Keratinocyte (primary cell): ENCODE measurements around the gene ABR. TPM values are rescaled to one million over a fixed set of nuclear protein-coding genes. Genes with fewer than 3 reads are reported as not detected.

Source experiments
- DNase-seq: peaks from one replicate; pipeline ENCODE4 v3.0.0-alpha.2; 2011; ENCODE audit warnings: low read depth, missing footprints, low spot score
- FAIRE-seq: peaks from 2 replicates; lab custom pipeline; 2011; peaks lifted over from hg19 to GRCh38; lab: Jason Lieb, UNC
- H2AFZ ChIP-seq: 2 replicates; pipeline ENCODE4 v1.6.0; 2012; ENCODE audit warnings: low read length, control low read depth, inconsistent platforms; ENCODE audit not compliant: control insufficient read depth
- H3K27ac ChIP-seq: 2 replicates; pipeline ENCODE4 v1.5.1; 2011; ENCODE audit warnings: low read length; ENCODE audit not compliant: control insufficient read depth, insufficient read depth
- H3K27me3 ChIP-seq: 3 replicates; pipeline ENCODE4 v1.6.0; 2011; ENCODE audit warnings: low read length; ENCODE audit not compliant: control insufficient read depth, insufficient read depth; ENCODE audit errors: extremely low read depth
- H3K36me3 ChIP-seq, 2 experiments: 2 replicates in 1 of 2; 3 replicates in 1 of 2; pipeline ENCODE4 v1.5.1; 2011; ENCODE audit warnings: low read length in 2 of 2, mild to moderate bottlenecking in 1 of 2; ENCODE audit not compliant: control insufficient read depth in 2 of 2, insufficient read depth in 2 of 2; ENCODE audit errors: extremely low read depth in 1 of 2
- H3K4me1 ChIP-seq: 3 replicates; pipeline ENCODE4 v1.5.1; 2011; ENCODE audit warnings: low read length; ENCODE audit not compliant: control insufficient read depth, insufficient read depth; ENCODE audit errors: extremely low read depth
- H3K4me2 ChIP-seq: 3 replicates; pipeline ENCODE4 v1.6.0; 2011; ENCODE audit warnings: low read depth, low read length; ENCODE audit not compliant: control insufficient read depth, insufficient read depth; ENCODE audit errors: extremely low read depth
- H3K4me3 ChIP-seq, 3 experiments: fragments of 200-600 bp in 1 of 3; sonication (generic) in 1 of 3; 2 replicates in 2 of 3; 3 replicates in 1 of 3; pipeline ENCODE4 v1.5.1; 2011 to 2016; ENCODE audit warnings: low read length in 3 of 3, mild to moderate bottlenecking in 3 of 3, control low read depth in 2 of 3, inconsistent platforms in 1 of 3, low read depth in 1 of 3, mixed read lengths in 1 of 3, mixed run types in 1 of 3, moderate library complexity in 1 of 3; ENCODE audit not compliant: control insufficient read depth in 2 of 3, insufficient read depth in 2 of 3; ENCODE audit errors: extremely low read depth in 1 of 3
- H3K79me2 ChIP-seq: 2 replicates; pipeline ENCODE4 v1.6.0; 2012; ENCODE audit warnings: low read length; ENCODE audit not compliant: control insufficient read depth, insufficient read depth
- H3K9ac ChIP-seq: 3 replicates; pipeline ENCODE4 v1.6.0; 2011; ENCODE audit warnings: low read length; ENCODE audit not compliant: control insufficient read depth, insufficient read depth; ENCODE audit errors: extremely low read depth
- H3K9me1 ChIP-seq: 3 replicates; pipeline ENCODE4 v1.6.0; 2011; ENCODE audit warnings: low read length; ENCODE audit not compliant: control insufficient read depth, insufficient read depth; ENCODE audit errors: extremely low read depth
- H3K9me3 ChIP-seq: 2 replicates; pipeline ENCODE4 v1.5.1; 2012; ENCODE audit warnings: low read depth, low read length; ENCODE audit not compliant: control insufficient read depth
- H4K20me1 ChIP-seq: 3 replicates; pipeline ENCODE4 v1.6.0; 2011; ENCODE audit warnings: low read length; ENCODE audit not compliant: control insufficient read depth, insufficient read depth; ENCODE audit errors: extremely low read depth
- EZH2 ChIP-seq: IDR thresholded peaks from one replicate; pipeline ENCODE4 v1.6.1; 2012; ENCODE audit warnings: inconsistent platforms, mild to moderate bottlenecking, low read length, moderate library complexity
- dilution Hi-C: fragments of 300-500 bp; cut with MboI; formaldehyde crosslinking; loops from one replicate; pipeline ENCODE4 v1.7.0; 2020; ENCODE audit warnings: low sequenced_read_pairs; ENCODE audit not compliant: extremely low pct_ligation_motif_present
- polyA plus RNA-seq, 5 experiments: library from polyadenylated mRNA; depleted of rRNA in 3 of 5; stranded (reverse) in 3 of 5; stranded (forward) in 1 of 5; unstranded in 1 of 5; fragments of >200 nt; gene quantifications; 1 replicate in 1 of 5; 2 replicates in 3 of 5; 3 replicates in 1 of 5; pipeline versions ENCODE4 v1.2.1 to v1.2.3, GENCODE V29; 2011 to 2012; ENCODE audit warnings: missing spikeins in 2 of 5, low read depth in 1 of 5, low replicate concordance in 1 of 5
- TF ChIP-seq, protein P1 (sequence below), 3 experiments: IDR thresholded peaks in 1 of 3; conservative IDR thresholded peaks in 1 of 3; optimal IDR thresholded peaks in 1 of 3; 2 replicates in 2 of 3; 3 replicates in 1 of 3; pipeline versions ENCODE3 to v1.5.1; 2011; ENCODE audit warnings: low read length in 3 of 3, mild to moderate bottlenecking in 3 of 3, moderate library complexity in 2 of 3, control low read depth in 1 of 3, inconsistent platforms in 1 of 3; ENCODE audit not compliant: insufficient read depth in 2 of 3; ENCODE audit errors: extremely low read depth in 1 of 3

Gene ABR
- polyA plus RNA-seq, 1 donor (not counting 4 experiments of a cell fraction or from before 2014, with no cell fraction given), result 17.3 TPM

GRCh38 chr17:1169929-1170312 is 9.9 kb downstream of the ABR start:
- no peak overlapping the region for H3K9ac ChIP-seq
- DNase-seq (no peak), FAIRE-seq (no peak)
- no peak overlapping the region for H3K27ac ChIP-seq
- H3K4me3 ChIP-seq, result no peak overlapping the region
- no peak for TF ChIP-seq EZH2
- TF ChIP-seq, protein P1, sequence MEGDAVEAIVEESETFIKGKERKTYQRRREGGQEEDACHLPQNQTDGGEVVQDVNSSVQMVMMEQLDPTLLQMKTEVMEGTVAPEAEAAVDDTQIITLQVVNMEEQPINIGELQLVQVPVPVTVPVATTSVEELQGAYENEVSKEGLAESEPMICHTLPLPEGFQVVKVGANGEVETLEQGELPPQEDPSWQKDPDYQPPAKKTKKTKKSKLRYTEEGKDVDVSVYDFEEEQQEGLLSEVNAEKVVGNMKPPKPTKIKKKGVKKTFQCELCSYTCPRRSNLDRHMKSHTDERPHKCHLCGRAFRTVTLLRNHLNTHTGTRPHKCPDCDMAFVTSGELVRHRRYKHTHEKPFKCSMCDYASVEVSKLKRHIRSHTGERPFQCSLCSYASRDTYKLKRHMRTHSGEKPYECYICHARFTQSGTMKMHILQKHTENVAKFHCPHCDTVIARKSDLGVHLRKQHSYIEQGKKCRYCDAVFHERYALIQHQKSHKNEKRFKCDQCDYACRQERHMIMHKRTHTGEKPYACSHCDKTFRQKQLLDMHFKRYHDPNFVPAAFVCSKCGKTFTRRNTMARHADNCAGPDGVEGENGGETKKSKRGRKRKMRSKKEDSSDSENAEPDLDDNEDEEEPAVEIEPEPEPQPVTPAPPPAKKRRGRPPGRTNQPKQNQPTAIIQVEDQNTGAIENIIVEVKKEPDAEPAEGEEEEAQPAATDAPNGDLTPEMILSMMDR (optimal IDR thresholded peaks at IDR 0.05 in 1 of 3, IDR thresholded peaks at IDR 0.05 in 1 of 3, conservative IDR thresholded peaks at IDR 0.05 in 1 of 3; ENCODE audit: extremely low read depth in 1 of 3, insufficient read depth in 2 of 3, low read length in 3 of 3), result no peak
- H3K27me3 ChIP-seq, result no peaks in the 10 kb centered on the region
- no peaks in the 10 kb centered on the region for H3K79me2 ChIP-seq
- no peaks in the 10 kb centered on the region for H3K36me3 ChIP-seq
- no peaks in the 10 kb centered on the region for H3K9me3 ChIP-seq
- H3K4me1 ChIP-seq, result no peaks in the 10 kb centered on the region
- H3K9me1 ChIP-seq, result no peaks in the 10 kb centered on the region
- no peak overlapping the region for H2AFZ ChIP-seq
- no peaks in the 10 kb centered on the region for H4K20me1 ChIP-seq
- no peak overlapping the region for H3K4me2 ChIP-seq
- dilution Hi-C loops, result no loop called here

DNA sequence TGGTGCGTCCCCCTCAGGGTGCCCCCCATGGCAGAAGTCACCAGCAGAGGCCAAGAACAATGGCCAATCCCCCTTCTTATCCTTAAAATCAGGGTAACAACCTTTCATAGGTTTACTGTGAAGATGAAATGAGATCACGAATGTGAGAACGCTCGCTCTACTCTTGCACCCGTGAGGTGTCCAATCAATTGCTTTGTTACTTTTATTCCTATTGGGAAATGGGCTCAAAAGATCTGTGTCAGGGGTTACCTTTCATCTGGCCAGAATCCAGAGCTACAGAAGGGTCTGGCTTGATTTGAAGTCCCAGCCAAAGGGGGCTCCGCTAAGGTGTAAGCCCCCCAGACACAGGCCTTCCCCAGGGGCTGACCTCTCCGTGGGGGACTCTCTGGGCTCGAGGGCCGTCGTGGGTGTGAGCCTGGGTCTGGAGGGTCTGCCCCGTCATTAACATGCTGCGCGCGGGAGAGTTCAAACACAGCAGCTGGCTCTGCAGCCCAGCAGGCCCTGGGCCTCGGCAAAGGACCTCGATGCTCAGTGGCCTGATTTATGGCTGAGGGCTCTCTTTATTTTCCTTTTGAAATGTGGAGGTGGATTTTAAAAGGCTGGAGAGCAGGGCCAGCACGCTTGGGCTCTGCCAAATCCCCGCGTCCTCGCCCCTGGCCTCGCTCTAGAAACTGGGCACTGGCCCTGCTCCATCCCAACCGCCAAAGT is 10.4 kb downstream of the ABR start:
- dilution Hi-C loops, result no loop called here
- H4K20me1 ChIP-seq, result no peaks in the 10 kb centered on the region
- H3K36me3 ChIP-seq, result no peaks in the 10 kb centered on the region

More for the DNA sequence above, 10.4 kb downstream of the ABR start:
- Histone ChIP-seq H3K27me3 (no peaks in the 10 kb centered on the region), H3K4me2 (no peak overlapping the region), H2AFZ (no peak overlapping the region), H3K4me3 (no peak overlapping the region), H3K9me3 (no peaks in the 10 kb centered on the region), H3K9ac (no peak overlapping the region), H3K4me1 (no peaks in the 10 kb centered on the region), H3K79me2 (no peaks in the 10 kb centered on the region), H3K9me1 (no peaks in the 10 kb centered on the region), H3K27ac (no peak overlapping the region)
- no peak for DNase-seq
- no peak for TF ChIP-seq EZH2
- TF ChIP-seq, protein P1 (optimal IDR thresholded peaks at IDR 0.05 in 1 of 3, IDR thresholded peaks at IDR 0.05 in 1 of 3, conservative IDR thresholded peaks at IDR 0.05 in 1 of 3; ENCODE audit: extremely low read depth in 1 of 3, insufficient read depth in 2 of 3, low read length in 3 of 3), result no peak
- FAIRE-seq, result no peak
